Stimulated activated CD4-positive, alpha-beta T cell treated with anti-CD3 and anti-CD28 coated beads, TNF-alpha, amount 100 ng/mL, for 48 hours (primary cell): Measurements from ENCODE around the gene ECD.
A peak's percentile ranks its signal among the peaks of the same experiment; 100 is the strongest.

ENCODE experiments used
- DNase-seq, 3 donors: peaks; one replicate each; pipeline ENCODE4 v3.0.0-alpha.2; 2020; ENCODE audit warnings: low read depth in 3 of 3

Gene ECD

DNA sequence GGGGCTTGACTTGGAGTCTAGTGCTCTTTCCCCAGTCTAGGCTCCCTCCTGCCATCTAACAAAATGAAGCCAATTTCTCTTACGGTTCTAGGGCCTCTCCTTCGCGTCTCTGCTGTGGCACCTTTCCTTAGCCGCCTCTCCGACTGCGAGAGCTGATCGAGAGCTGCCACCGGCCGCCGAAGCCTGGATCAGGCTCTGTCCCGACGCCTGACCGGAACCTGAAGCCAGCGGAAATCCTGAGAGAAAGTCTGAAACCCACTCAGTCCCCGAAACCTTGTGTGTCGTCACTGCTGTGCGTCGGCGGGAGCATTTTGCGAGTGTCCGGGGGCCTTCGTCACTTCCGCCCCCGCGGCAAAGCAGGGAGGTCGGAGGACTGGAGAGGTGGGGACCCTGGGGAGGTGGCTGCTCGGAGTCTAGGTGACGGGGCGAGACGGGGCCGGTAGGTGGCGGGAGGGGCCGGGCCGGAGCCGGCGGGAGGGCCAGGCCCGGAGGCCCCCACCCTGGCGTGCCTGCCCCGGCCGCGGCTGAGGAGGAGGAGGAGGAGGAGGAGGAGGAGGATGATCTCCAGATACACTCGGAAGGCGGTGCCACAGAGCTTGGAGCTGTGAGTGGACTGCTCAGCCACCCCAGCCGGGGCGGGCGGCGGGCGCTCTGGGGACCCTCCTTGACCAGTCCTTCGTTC is at the start of gene ECD, which contains the start of gene FAM149B1:
ECD (minus strand) TSS at position 226 of the 682 bp plus-strand sequence. CDS start 4,071 bp downstream, outside the sequence.
FAM149B1 (plus strand) TSS at position 337 of the 682 bp plus-strand sequence; CDS start at position 558, 221 bp downstream.
- peak; percentile 84 to 89 (median 87) for DNase-seq

- no peak for DNase-seq
Observed at GRCh38 chr10:73215749-73216148, 47.9 kb upstream of the ECD start.

- no peak for DNase-seq
Observed at GRCh38 chr10:73211106-73211811, 43.5 kb upstream of the ECD start.

DNA sequence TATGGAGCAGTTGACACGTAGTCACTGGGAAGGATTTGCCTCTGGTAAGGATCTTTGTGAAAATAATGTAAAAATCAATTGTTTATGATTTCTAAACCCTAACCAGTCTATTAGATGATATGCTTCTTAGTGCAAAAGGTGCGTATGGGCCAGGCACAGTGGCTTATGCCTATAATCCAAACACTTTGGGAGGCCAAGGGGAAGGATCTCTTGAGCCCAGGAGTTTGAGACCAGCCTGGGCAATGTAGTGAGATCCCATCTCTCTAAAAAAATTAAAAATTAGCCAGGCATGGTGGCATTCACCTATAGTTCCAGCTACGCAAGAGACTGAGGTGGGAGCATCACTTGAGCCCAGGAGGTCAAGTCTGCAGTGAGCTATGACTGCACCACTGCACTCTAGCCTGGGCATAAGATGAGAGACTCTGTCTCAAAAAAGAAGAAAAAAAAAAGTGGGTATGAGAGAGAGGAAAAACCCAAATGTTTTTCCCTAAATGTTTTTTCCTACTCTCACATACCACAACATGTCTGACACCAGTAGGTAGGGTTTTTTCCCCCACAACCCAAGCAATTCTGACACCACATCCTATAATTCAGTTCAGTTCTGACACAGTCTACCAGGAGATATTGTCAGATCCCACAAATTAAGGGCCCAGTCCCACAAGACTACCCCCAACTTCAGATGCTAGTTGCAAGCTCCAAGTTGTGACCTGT is 42.7 kb upstream of the ECD start:
- DNase-seq, result no peak

DNA sequence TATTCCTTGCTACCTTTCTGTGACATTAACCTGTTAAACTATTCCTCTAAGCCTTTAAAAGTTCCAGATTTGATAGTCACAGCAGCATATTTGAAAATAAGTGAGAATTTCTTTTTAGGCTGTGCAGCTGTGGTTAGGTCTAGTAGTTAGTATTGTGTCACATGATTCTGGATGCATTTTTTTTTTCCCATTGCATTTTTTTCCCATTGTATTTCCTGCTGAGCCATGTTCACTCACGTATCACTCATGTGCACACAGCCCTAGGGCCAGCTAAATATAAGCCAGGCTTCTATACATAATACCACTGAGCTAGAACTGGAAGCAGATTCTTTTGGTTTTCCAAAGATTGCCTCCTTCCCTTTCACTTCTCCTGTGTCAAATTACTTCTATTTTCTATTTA is 41.9 kb upstream of the ECD start:
- no peak for DNase-seq

- no peak for DNase-seq
Observed at GRCh38 chr10:73207883-73208282, 40.1 kb upstream of the ECD start.

GRCh38 chr10:73206385-73206784 is 38.6 kb upstream of the ECD start:
- DNase-seq, result no peak

DNA sequence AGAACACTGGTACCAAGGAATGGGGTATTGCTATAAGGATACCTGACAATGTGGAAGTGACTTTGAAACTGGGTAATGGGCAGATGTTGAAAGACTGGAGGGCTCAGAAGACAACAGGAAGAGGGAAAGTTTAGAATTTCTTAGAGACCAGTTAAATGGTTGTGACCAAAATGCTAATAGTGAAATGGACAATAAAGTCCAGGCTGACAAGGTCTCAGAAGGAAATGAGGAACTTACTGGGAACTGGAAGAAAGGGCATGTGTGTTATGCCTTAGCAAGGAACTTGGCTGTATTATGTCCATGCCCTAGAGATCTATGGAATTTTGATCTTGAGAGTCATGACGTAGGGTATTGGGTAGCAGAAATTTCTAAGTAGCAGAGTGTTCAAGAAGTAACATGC is 38.1 kb upstream of the ECD start:
- DNase-seq, result no peak

- DNase-seq, result no peak
Observed at GRCh38 chr10:73205081-73205480, 37.3 kb upstream of the ECD start.

- DNase-seq, result no peak
Observed at GRCh38 chr10:73190188-73190587, 22.4 kb upstream of the ECD start.

GRCh38 chr10:73186266-73186665 is 18.5 kb upstream of the ECD start:
- no peak for DNase-seq

DNA sequence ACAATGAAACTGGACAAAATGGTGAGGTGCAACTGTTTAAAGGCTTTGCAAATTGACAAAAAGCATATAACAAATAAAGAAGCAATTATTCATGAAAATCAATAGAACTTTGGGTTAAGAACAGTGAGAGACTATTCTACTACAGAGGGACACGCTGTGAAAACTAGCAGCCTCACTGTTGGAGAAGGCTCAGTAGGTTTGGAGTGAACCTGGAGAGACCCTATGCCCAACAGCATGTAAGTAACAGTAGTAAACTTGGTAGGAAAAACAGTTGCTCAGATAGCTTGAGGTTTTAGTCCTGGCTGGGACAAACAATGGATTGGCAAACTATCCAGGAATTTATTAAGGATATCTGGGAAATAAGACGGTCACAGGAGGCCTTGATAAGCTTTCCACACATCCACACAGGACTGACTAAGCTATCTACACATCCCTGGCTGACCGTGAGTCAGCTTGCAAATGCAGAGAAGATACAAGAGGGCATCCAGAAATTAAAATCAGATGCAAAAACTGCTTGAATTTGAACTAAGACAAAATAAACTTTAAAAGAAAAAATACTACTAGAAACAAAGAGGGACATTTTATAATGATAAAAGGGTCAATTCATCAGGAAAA is 16.0 kb upstream of the ECD start:
- DNase-seq, result no peak

DNA sequence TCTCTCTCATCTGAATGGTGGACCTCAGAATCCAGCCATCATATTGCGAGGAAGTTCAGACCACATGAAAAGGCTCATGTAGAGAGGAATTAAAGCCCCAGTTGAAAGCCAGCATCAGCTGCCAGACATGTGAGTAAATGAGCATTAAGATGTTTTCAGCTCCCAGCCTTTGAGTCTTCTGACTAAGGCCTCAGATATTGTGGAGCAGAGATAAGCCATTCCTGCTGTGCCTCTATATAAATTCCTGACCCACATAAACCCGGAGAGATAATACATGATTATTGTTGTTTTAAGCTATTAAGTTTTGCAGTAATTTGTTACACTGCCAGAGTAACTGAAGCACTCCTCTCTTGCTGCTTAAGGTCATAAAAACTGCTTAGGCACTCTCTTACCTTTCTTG is 14.8 kb upstream of the ECD start:
- no peak for DNase-seq

DNA sequence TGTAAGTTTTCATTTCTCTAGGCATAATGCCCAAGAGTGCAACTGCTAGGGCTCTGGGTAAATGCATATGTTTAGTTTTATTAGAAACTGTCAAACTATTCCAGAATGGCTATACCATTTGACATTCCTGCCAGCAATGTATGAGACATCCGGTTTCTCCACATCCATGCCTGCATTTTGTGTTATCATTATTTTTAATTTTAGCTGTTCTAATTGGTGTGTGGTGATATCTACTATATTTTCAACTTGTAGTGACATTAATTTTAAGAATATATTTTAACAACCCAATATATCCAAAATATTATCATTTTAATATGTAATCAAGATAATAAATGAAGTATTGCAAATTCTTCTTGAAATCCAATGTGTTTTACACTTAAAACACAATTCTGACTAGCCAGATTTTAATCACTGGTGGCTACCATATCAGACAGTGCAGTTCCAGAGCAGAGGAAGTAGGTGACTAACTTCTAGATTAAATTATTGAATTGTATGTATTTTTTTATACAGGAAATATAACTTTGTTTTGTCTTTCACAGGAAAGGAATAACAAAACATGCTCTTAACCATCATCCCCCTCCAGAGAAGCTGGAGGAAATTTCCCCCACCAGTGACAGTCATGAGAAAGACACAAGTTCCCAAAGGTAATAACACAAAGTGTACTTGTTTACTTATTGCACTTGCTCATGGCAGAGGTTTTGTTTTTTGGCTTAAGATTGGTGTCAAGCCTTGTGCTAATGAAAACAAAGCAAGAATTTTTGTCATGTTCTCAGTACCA is 6.5 kb upstream of the ECD start:
- no peak for DNase-seq

- no peak for DNase-seq
Observed at GRCh38 chr10:73172867-73173266, 5.1 kb upstream of the ECD start.

- DNase-seq, result no peak
Observed at GRCh38 chr10:73169320-73169719, 1.5 kb upstream of the ECD start.

DNA sequence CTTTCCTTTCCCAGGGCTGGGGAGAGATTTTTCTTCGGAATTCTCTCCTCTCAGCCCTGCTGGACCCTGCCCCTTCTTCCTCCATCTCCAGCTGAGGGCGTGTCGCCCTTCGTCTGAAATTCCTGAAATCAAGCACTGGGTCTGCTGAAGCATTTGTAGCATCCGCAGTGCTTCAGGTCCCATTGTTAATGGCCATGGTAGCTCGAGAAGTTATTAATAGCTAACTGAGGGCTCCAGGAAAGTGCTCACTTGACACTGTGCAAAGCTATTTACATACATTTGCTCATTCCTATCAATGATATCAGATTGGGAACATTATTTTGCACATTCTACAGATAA is 626 bp upstream of the ECD start:
- DNase-seq, result no peak

DNA sequence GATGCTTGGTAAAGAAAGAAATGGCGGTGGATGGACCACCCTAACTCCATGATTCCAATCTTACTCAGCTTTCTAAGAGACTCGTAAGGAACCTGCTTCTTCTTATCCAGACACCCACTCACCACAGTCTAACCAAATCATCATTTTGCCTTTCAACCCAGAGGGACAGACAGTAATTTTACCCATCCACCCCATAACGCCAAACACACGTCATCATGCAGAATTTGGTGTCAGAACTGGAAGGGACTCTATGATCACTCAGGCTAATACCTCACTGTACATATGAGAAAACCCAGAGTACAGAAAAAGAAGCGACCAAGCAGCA is 388 bp downstream of the ECD start:
- no peak for DNase-seq

DNA sequence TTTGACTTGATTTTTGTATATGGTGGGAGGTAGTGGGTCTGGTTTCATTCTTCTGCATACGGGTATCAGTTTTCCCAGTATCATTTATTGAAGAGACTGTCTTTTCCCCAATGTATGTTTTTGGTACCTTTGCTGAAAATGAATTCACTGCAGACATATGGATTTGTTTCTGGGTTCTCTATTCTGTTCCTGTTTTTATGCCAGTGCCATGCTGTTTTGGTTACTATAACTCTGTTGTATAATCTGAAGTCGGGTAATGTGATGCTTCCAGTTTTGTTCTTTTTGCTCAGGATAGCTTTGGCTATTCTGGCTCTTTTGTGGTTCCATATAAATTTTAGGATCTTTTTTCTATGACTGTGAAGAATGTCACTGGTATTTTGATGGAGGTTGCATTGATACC is 836 bp downstream of the ECD start:
- no peak for DNase-seq

DNA sequence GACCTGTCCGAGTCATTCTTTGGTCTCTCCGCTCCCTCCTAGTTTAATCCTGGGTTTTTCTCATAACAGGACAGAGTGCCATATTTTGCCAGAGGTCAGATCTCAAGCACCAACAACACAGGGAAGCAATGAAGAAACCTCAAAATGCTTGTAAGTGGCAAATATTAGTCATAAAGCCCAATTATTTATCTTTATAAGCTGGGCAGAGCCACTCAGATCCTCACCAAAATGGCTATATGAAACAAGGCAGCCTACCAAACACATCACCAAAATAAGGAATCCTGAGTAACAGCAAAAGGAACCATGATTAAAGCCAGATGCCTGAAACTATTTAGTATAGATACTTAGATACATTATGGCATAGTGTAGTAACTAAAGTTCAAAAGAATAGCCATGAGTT is 4.7 kb downstream of the ECD start:
- no peak for DNase-seq

GRCh38 chr10:73161662-73162061 is 6.1 kb downstream of the ECD start:
- DNase-seq, result no peak

DNA sequence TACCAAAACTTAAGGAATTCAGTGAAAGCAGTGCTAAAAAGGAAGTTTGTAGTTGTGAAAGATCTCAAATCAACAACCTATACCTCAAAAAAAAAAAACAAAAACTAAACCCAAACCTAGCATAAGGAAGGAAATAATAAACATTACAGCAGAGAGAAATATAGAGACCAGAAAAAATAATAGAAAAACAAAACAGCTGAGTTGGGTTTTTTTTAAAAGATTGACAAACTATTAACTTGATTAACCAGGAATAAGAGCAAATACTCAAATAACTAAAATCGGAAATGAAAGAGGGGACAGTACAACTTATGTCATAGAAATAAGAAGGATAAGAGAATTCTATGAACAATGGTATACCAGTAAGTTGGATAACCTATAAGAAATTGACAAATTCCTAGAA is 6.7 kb downstream of the ECD start:
- DNase-seq, result no peak
